Measurements from ENCODE around the gene RAB3B. TPM values are rescaled to one million over a fixed set of nuclear protein-coding genes. Genes with fewer than 3 reads are reported as not detected.
A peak's percentile ranks its signal among the peaks of the same experiment; 100 is the strongest.
"Not testable (repeated sequence)": the region's sequence is repeated elsewhere in the genome, so short reads cannot be mapped to it uniquely, and the experiment has no call there.

Gene RAB3B, protein sequence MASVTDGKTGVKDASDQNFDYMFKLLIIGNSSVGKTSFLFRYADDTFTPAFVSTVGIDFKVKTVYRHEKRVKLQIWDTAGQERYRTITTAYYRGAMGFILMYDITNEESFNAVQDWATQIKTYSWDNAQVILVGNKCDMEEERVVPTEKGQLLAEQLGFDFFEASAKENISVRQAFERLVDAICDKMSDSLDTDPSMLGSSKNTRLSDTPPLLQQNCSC
- total RNA-seq: not detected
- long read RNA-seq: 0 reads

- intact Hi-C loops (cut with DNase I): no loop called here
- no peak for DNase-seq (ENCODE audit: low spot score)
These were observed at the start of gene RAB3B for GRCh38 chr1:51990478-51990965. Gene RAB3B (minus strand): TSS chr1:51990700. CDS start chr1:51977117, 13,583 bp downstream.

- DNase-seq (ENCODE audit: low spot score): no peak
- intact Hi-C loops (cut with DNase I): no loop called here
These were observed 47.4 kb upstream of the RAB3B start for GRCh38 chr1:52037909-52038308.

DNA sequence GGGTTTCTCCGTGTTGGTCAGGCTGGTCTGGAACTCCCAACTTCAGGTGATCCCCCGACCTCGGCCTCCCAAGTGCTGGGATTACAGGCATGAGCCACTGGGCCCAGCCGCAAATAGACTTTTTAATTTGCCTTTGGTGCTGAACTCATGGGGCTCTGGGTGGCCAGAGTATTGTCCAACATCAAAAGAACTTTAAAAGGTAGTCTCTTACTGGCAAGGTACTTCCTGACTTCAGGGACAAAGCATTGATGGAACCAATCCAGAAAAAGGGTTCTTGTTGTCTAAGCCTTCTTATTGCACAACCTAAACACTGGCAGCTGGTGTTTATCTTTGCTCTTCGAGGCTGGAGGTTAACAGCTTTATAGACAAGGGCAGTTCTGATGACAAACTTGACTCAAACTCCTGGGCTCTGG, 46.9 kb upstream of the RAB3B start:
- intact Hi-C loops (cut with DNase I): no loop called here
- no peak for DNase-seq (ENCODE audit: low spot score)

DNA sequence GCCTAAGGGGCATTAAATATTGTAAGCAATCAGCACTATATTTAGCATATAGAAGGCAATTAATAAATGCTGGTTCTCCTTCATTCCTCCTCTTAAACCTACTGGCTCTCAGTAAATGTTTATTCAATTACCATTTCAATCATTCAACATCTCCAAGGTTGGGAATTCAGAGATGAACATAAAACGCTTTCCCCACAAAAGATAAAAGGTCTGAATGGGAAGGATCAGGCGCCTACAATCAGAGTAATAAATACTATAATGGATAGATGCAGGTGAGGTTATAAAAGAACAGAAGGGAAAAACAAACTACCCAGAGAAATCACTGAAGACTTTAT, 43.5 kb upstream of the RAB3B start:
- intact Hi-C loops (cut with DNase I): no loop called here
- DNase-seq (ENCODE audit: low spot score): no peak

DNA sequence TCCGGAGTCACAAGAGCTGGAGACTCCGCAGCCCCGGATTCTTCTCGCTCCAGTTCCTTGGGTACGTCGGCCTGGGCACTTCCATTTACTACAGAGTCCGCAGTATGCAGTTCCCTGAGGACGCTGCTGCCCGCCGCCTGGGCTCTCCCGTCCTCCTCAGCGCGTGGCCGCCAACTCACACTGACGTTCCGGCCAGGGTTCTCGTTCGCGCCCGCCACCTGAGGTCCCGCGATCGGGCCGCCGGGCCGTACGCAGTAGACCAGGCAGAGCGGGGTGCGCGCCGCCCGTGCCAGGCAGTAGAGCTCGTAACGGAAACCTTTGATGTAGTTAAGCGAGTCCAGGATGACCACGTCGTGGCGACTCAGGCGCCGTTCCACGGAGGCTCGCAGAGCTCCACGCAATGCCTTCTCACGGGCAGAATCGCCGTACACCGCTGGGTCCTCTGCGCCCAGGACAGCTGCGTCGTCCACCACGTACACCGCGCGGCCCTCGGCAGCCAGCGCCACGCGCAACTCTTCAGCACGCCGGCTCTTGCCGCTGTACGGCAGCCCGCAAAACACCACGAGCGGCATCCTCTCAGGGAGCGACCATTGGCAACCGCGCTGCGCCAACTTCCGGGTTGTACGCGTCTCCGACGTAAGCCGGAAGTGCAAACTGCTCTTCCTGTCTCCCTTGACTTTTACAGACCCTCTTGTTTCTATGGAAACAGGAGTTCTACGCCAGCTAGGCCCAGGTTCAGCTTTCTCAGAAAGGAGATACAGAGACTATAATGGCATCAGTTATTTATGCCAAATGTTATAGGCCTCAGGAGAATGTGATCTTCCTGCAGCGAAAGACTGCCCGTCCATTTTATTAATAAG, 42.9 kb upstream of the RAB3B start, which contains the start of gene KTI12:
KTI12 (minus strand) TSS at position 621 of the 860 bp plus-strand sequence; CDS start at position 572, 49 bp downstream.
- DNase-seq (ENCODE audit: low spot score): peak; percentile 91
- intact Hi-C loops (cut with DNase I): no loop called here

DNA sequence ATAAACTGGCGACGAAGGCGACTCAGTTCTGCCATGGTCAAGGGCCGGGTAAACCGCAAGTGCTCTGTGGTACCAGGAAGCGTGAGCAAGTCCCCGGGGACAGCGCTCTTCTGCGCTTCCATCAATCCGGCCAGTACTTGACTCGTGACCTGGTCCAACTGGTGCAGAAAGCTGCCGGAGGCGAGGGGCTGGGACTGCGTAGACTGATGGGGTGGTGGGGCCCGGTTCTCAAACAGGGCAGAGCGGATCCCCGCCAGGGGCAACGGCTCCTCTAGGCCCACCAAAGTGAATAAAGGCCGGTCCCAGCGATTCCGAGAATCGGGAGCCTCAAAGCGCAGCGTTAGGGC, 42.3 kb upstream of the RAB3B start:
- intact Hi-C loops (cut with DNase I): no loop called here
- DNase-seq (ENCODE audit: low spot score): no peak

DNA sequence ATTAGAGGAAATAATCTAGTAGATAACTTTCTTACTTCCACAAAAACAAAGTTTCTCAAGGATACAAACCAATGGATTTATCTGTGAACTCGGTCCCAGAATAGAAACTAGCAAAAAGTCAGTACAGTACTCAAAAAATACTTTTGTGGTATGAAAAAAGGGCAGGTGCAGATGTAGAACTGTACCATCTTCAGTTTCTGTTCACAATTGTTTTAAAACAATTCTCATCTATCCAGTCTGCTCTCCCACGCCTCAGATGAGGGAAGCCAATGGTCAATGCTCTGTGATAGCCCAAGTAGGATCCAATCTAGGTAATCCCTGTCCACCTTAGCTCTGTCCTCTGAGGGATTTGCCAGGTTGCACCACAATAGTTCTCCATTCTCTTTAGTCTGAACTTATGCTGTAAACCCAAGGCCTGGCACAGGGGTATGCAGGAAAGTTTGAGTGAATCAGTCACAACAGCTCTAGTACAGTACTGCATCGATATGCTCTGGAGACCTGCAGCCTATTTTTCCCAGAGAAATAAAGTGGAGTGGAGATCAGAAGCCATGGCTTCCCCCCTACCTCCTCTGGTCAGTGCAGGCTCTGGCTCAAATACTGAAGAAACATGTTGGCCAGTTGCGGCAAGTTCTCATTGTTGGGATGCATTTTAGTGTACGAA, 41.8 kb upstream of the RAB3B start:
- intact Hi-C loops (cut with DNase I): no loop called here
- DNase-seq (ENCODE audit: low spot score): no peak

- intact Hi-C loops (cut with DNase I); DNase-seq (ENCODE audit: low spot score): not testable (repeated sequence)
These were observed 38.3 kb upstream of the RAB3B start for GRCh38 chr1:52028839-52029238.

- no peak for DNase-seq (ENCODE audit: low spot score)
- intact Hi-C loops (cut with DNase I): no loop called here
These were observed 37.8 kb upstream of the RAB3B start for GRCh38 chr1:52028328-52028727.

GRCh38 chr1:52026278-52026677, 35.8 kb upstream of the RAB3B start:
- intact Hi-C loops (cut with DNase I): no loop called here
- DNase-seq (ENCODE audit: low spot score): no peak

- intact Hi-C loops (cut with DNase I): no loop called here
- no peak for DNase-seq (ENCODE audit: low spot score)
These were observed 31.6 kb upstream of the RAB3B start for GRCh38 chr1:52022133-52022532.

DNA sequence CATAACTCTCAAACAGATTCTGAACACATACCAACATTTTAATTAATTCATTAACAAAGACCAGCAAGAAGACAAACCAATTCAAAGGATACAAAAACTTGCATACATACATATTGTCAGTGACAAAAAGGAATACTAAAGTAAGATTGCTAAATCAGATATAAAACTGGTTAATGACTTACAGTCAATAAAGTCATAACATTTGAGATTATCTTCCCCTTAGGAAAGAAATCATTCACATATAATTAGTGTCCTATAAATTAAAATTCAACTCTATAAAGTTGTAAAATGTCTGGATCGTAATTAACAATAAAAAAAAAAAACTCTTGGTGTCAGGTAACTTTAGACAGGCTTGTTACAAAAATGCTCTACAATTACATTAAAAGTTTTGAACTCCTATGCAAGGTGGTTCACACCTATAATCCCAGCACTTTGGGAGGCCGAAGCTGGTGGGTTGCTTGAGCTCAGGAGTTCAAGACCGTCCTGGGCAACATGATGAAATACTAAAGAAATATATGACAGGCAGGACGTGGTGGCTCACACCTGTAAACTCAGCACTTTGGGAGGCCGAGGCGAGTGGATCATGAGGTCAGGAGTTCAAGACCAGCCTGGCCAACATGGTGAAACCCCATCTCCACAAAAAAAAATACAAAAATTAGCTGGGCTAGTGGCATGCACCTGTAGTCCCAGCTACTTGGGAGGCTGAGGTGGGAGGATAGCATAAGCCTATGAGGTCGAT, 17.7 kb upstream of the RAB3B start:
- intact Hi-C loops (cut with DNase I): no loop called here
- DNase-seq (ENCODE audit: low spot score): no peak

GRCh38 chr1:52007215-52008002, 16.9 kb upstream of the RAB3B start:
- intact Hi-C loops (cut with DNase I): no loop called here
- no peak for DNase-seq (ENCODE audit: low spot score)

DNA sequence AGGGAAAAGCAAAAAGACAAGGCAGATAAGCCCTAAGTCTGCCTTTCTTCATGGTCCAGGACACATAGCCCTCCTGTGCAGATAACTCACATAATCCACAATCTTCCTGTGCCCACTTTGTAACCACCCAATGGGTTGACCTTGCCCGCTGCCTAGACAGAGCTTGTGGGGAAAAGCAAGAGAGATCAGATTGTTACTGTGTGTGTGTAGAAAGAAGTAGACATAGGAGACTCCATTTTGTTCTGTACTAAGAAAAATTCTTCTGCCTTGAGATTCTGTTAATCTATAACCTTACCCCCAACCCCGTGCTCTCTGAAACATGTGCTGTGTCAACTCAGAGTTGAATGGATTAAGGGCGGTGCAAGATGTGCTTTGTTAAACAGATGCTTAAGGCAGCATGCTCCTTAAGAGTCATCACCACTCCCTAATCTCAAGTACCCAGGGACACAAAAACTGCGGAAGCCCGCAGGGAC, 15.6 kb upstream of the RAB3B start:
- DNase-seq (ENCODE audit: low spot score); intact Hi-C loops (cut with DNase I): not testable (repeated sequence)

DNA sequence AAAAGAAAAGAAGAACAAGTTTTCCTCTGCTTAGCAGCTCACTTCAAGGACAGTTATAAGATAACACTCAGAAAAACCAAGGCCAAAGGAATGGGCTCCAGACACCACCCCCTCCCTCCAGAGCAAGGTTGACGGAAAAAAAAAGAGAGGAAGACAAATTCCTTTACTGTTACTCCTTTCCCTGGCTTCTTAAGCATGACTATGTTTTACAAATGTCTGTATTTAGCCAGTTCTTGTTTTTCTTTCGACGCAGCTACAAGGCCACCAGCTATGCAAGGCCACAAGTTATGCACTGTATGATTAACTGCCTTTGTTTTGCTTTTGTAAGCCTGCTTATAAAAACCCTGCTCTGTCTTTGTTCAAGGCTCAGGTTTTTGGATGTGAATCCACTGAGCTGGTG, 15.0 kb upstream of the RAB3B start:
- intact Hi-C loops (cut with DNase I); DNase-seq (ENCODE audit: low spot score): not testable (repeated sequence)

- intact Hi-C loops (cut with DNase I): loop anchor here (2.0 kb wide), 1 partner anchor 107 kb away; no protein-coding TSS in a partner anchor
- DNase-seq (ENCODE audit: low spot score): no peak
These were observed 13.4 kb upstream of the RAB3B start for GRCh38 chr1:52003877-52004276.

- DNase-seq (ENCODE audit: low spot score): no peak
- intact Hi-C loops (cut with DNase I): loop anchor here (2.0 kb wide), 1 partner anchor 105 kb away; no protein-coding TSS in a partner anchor
These were observed 11.8 kb upstream of the RAB3B start for GRCh38 chr1:52002038-52002917.

DNA sequence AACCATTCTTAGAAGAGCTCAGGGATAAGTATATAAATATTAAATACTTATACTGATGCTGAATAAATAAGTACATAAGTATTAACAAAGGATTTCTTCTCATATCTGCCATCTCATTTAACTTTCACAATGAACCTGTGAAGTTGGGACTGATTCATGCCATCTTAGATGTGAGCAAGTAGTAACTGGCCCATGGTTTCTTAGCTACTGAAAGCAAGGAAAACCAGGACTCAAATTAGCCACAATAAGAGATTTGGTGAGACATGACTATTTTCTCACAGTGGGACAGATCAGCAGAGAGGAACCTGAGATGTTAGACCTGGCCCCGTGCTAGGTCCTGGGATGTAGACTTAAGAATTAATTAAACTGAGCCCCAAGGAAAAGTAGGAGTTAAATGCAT, 8.2 kb upstream of the RAB3B start:
- DNase-seq (ENCODE audit: low spot score): no peak
- intact Hi-C loops (cut with DNase I): no loop called here

All from cardiac septum (tissue), 1 donor.